OCI-LY1 (cell line): ENCODE results near the gene ARIH2.

Experiments
- H2AFZ ChIP-seq: fragments of 200-600 bp; sonication (generic), shearing (Covaris generic); 2 replicates; pipeline ENCODE4 v1.6.0; 2014; ENCODE audit warnings: antibody characterized with exemption, mild to moderate bottlenecking, low read length
- H3F3A ChIP-seq: fragments of 200-600 bp; sonication (generic), shearing (Covaris generic); 2 replicates; pipeline ENCODE4 v1.6.0; 2014; ENCODE audit warnings: mild to moderate bottlenecking, antibody characterized with exemption, low read length, moderate library complexity; ENCODE audit not compliant: insufficient read depth
- H3K27ac ChIP-seq: fragments of 200-600 bp; sonication (generic); 2 replicates; pipeline ENCODE4 v1.5.1; 2014; ENCODE audit warnings: low read length, mixed run types, mild to moderate bottlenecking, low read depth; ENCODE audit not compliant: poor library complexity, severe bottlenecking
- H3K27me3 ChIP-seq: fragments of 200-600 bp; sonication (generic); 2 replicates; pipeline ENCODE4 v1.6.0; 2014; ENCODE audit warnings: antibody characterized with exemption, mild to moderate bottlenecking, low read length, moderate library complexity; ENCODE audit not compliant: insufficient read depth
- H3K36me3 ChIP-seq: fragments of 200-600 bp; sonication (generic); 2 replicates; pipeline ENCODE4 v1.6.1; 2014; ENCODE audit warnings: mild to moderate bottlenecking, antibody characterized with exemption, low read length, moderate library complexity, mixed read lengths; ENCODE audit not compliant: insufficient read depth
- H3K4me1 ChIP-seq: fragments of 200-600 bp; sonication (generic); 2 replicates; pipeline ENCODE4 v1.5.1; 2014; ENCODE audit warnings: mild to moderate bottlenecking, low read length, moderate library complexity; ENCODE audit not compliant: insufficient read depth, severe bottlenecking
- H3K4me2 ChIP-seq: fragments of 200-600 bp; sonication (generic), shearing (Covaris generic); 2 replicates; pipeline ENCODE4 v1.6.1; 2014; ENCODE audit warnings: low read length
- H3K4me3 ChIP-seq: fragments of 200-600 bp; sonication (generic); 2 replicates; pipeline ENCODE4 v1.5.1; 2014; ENCODE audit warnings: low read length, low read depth, mild to moderate bottlenecking, mixed read lengths; ENCODE audit not compliant: poor library complexity, severe bottlenecking
- H3K79me2 ChIP-seq: fragments of 200-600 bp; shearing (Covaris generic); 2 replicates; pipeline ENCODE4 v1.6.1; 2016; ENCODE audit warnings: mixed run types, low read length, mixed read lengths; ENCODE audit not compliant: insufficient read depth
- H3K9ac ChIP-seq: fragments of 200-600 bp; sonication (generic), shearing (Covaris generic); 2 replicates; pipeline ENCODE4 v1.6.1; 2014; ENCODE audit warnings: mild to moderate bottlenecking, low read length, mixed read lengths
- H3K9me2 ChIP-seq: fragments of 200-600 bp; sonication (generic), shearing (Covaris generic); 2 replicates; pipeline ENCODE4 v1.6.1; 2014; ENCODE audit warnings: low read depth, mild to moderate bottlenecking, low read length, mixed read lengths
- H3K9me3 ChIP-seq: fragments of 200-600 bp; shearing (Covaris generic); 2 replicates; pipeline ENCODE4 v1.6.1; 2014; ENCODE audit warnings: low read length, mixed read lengths
- H4K20me1 ChIP-seq: fragments of 200-600 bp; sonication (generic), shearing (Covaris generic); 2 replicates; pipeline ENCODE4 v1.6.0; 2016; ENCODE audit warnings: mild to moderate bottlenecking, low read length; ENCODE audit not compliant: insufficient read depth
- EZH2 ChIP-seq: fragments of 200-600 bp; sonication (generic), shearing (Covaris generic); IDR thresholded peaks from 2 replicates; pipeline ENCODE4 v1.8.0; 2017; ENCODE audit warnings: borderline replicate concordance, mixed run types, mild to moderate bottlenecking, antibody characterized with exemption, low read length, moderate library complexity, mixed read lengths
- TF ChIP-seq, protein P1 (sequence below): fragments of 200-600 bp; sonication (generic), shearing (Covaris generic); IDR thresholded peaks from 2 replicates; pipeline ENCODE4 v1.5.1; 2017; ENCODE audit warnings: mild to moderate bottlenecking, antibody characterized with exemption, low read length, moderate library complexity, mixed read lengths

Gene ARIH2

DNA sequence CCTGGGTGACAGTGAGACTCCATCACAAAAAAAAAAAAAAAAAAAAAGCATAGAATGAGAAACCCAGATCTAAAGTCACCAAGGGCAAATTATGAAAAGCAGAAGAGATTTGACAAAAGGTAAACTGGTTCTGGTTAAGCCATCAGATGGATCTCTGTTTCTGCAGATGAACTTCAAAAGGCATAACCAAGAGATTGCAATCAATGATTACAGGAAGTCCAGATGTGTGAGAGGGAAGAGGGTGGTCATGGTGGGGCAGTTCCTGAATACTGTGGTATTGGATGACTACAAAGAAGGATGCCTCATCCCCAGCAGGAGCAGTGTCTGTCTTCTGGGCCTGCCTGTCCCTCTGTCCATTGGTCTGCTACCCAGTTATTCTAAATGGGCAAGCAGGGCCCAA is 75.2 kb downstream of the ARIH2 start:
- peaks cover 23% of the 10 kb centered on the region for H3K4me1 ChIP-seq
- no peak overlapping the region for H3K4me2 ChIP-seq
- no peaks in the 10 kb centered on the region for H3K9me2 ChIP-seq
- no peaks in the 10 kb centered on the region for H3K9me3 ChIP-seq
- H3K9ac ChIP-seq, result no peak overlapping the region
- H3F3A ChIP-seq, result no peaks in the 10 kb centered on the region
- 0 out of 2 replicates have a peak, but pooled peaks cover 3% of the 10 kb centered on the region for H3K79me2 ChIP-seq
- H3K36me3 ChIP-seq, result peaks cover 19% of the 10 kb centered on the region; the same call in 1 of the 2 replicates
- TF ChIP-seq, protein P1, sequence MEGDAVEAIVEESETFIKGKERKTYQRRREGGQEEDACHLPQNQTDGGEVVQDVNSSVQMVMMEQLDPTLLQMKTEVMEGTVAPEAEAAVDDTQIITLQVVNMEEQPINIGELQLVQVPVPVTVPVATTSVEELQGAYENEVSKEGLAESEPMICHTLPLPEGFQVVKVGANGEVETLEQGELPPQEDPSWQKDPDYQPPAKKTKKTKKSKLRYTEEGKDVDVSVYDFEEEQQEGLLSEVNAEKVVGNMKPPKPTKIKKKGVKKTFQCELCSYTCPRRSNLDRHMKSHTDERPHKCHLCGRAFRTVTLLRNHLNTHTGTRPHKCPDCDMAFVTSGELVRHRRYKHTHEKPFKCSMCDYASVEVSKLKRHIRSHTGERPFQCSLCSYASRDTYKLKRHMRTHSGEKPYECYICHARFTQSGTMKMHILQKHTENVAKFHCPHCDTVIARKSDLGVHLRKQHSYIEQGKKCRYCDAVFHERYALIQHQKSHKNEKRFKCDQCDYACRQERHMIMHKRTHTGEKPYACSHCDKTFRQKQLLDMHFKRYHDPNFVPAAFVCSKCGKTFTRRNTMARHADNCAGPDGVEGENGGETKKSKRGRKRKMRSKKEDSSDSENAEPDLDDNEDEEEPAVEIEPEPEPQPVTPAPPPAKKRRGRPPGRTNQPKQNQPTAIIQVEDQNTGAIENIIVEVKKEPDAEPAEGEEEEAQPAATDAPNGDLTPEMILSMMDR, result no peak
- no peak for TF ChIP-seq EZH2
- H3K27me3 ChIP-seq, result no peaks in the 10 kb centered on the region
- H2AFZ ChIP-seq, result no peak overlapping the region
- H4K20me1 ChIP-seq, result no peaks in the 10 kb centered on the region
- no peak overlapping the region for H3K27ac ChIP-seq
- H3K4me3 ChIP-seq, result no peak overlapping the region

DNA sequence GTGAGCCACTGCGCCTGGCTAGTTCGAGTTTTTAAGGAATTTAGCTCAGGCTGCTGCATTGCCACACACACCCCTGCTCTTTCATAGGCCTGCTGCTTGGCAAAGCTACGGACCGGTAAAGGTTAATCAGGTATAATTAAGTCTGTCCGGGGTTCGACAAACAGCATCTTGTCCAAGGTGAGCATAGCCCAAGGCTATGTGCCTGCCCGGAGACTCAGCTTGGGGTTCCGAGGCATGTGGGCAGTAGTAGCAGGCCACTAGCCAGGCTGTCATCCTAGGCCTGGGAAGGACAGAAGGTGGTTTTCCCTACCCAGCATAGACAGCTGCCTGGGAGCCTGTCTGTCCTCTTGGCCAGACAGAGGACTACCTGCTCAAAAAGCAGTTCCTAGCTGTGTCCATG is 78.0 kb downstream of the ARIH2 start:
- H3K27me3 ChIP-seq, result no peaks in the 10 kb centered on the region
- TF ChIP-seq, protein P1, result no peak
- no peak for TF ChIP-seq EZH2
- H3K27ac ChIP-seq, result no peak overlapping the region
- H2AFZ ChIP-seq, result no peak overlapping the region
- no peak overlapping the region for H3K4me2 ChIP-seq
- peaks cover 19% of the 10 kb centered on the region; the same call in 1 of the 2 replicates for H3K36me3 ChIP-seq
- no peaks in the 10 kb centered on the region for H3F3A ChIP-seq
- H3K4me3 ChIP-seq, result no peak overlapping the region
- H4K20me1 ChIP-seq, result no peaks in the 10 kb centered on the region
- H3K79me2 ChIP-seq, result no peaks in the 10 kb centered on the region
- H3K9me3 ChIP-seq, result no peaks in the 10 kb centered on the region
- H3K4me1 ChIP-seq, result peaks cover 5% of the 10 kb centered on the region
- H3K9me2 ChIP-seq, result no peaks in the 10 kb centered on the region
- no peak overlapping the region for H3K9ac ChIP-seq

DNA sequence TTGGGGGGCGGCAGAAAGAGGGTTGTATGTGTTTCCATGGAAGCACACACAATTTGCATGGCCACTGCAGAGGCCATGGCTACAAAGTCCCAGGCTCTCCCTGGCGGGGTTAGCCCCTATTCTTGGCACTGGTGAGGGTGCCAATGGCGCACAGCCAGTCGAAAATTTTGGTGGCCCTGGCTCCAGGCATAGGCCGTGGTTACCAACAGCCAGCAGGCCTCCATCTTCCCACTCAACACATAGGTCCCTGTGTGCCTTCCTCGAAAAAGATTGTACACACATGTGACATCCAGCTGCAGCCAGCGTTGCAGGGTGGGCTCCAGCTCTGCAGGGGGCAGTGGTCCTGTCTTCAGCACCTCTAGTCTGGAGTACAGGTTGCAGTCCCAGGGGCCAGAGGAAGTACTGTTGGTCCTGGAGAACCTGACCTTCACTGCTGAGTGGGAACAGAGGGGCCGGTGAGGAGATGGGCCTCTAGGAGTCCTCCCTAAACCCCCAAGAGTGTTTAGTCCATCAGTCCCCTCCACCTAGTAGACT is 78.5 kb downstream of the ARIH2 start:
- Histone ChIP-seq H2AFZ (no peak overlapping the region), H4K20me1 (no peaks in the 10 kb centered on the region), H3K4me2 (no peak overlapping the region), H3K9me2 (no peaks in the 10 kb centered on the region), H3K27me3 (no peaks in the 10 kb centered on the region), H3F3A (no peaks in the 10 kb centered on the region), H3K9me3 (no peaks in the 10 kb centered on the region), H3K79me2 (no peaks in the 10 kb centered on the region), H3K27ac (no peak overlapping the region), H3K4me3 (no peak overlapping the region), H3K4me1 (peaks cover under 1% of the 10 kb centered on the region), H3K9ac (no peak overlapping the region), H3K36me3 (peaks cover 19% of the 10 kb centered on the region; the same call in 1 of the 2 replicates)
- no peak for TF ChIP-seq EZH2
- TF ChIP-seq, protein P1, result no peak
